Tibial artery (tissue), 4 donors: ENCODE measurements around the gene KCNN1.

Experiments used
- DNase-seq, 2 donors: peaks; one replicate each; pipeline ENCODE4 v3.0.0-alpha.2; 2019
- H3K27ac ChIP-seq, 2 donors: fragments of 200-600 bp; sonication (generic) in 1 of 2; 1 replicate in 1 of 2; 2 replicates in 1 of 2; pipeline ENCODE4 v1.5.1; 2018 to 2019; ENCODE audit warnings: mild to moderate bottlenecking in 1 of 2
- H3K27me3 ChIP-seq, 2 donors: fragments of 200-600 bp; sonication (generic) in 1 of 2; one replicate each; pipeline versions ENCODE4 v1.5.1 to v1.6.0; 2016 to 2019
- H3K36me3 ChIP-seq, 3 donors: fragments of 200-600 bp; sonication (generic) in 2 of 3; one replicate each; pipeline ENCODE4 v1.5.1; 2016 to 2019; ENCODE audit warnings: mild to moderate bottlenecking in 2 of 3
- H3K4me1 ChIP-seq, 4 donors: fragments of 200-600 bp; sonication (generic) in 2 of 4; 1 replicate in 3 of 4; 2 replicates in 1 of 4; pipeline ENCODE4 v1.5.1; 2016 to 2019
- H3K4me3 ChIP-seq, 2 donors: fragments of 200-600 bp; sonication (generic) in 1 of 2; 1 replicate in 1 of 2; 2 replicates in 1 of 2; pipeline ENCODE4 v1.5.1; 2018 to 2019; ENCODE audit warnings: mild to moderate bottlenecking in 2 of 2
- H3K9me3 ChIP-seq, 3 donors: fragments of 200-600 bp; sonication (generic) in 1 of 3; one replicate each; pipeline ENCODE4 v1.5.1; 2016 to 2019
- intact Hi-C: fragments of 100-400 bp; cut with DNase I; formaldehyde crosslinking; loops from one replicate; pipeline ENCODE4 v1.15.0; 2023; ENCODE audit warnings: low total_unique reads
- TF ChIP-seq, protein P1 (sequence below), 2 experiments: fragments of 200-600 bp in 1 of 2; fragments of 450-650 bp in 1 of 2; IDR thresholded peaks; one replicate each; pipeline ENCODE4 v1.5.1; 2017 to 2019; ENCODE audit warnings: antibody characterized with exemption in 2 of 2, mild to moderate bottlenecking in 1 of 2, moderate library complexity in 1 of 2

Gene KCNN1

DNA sequence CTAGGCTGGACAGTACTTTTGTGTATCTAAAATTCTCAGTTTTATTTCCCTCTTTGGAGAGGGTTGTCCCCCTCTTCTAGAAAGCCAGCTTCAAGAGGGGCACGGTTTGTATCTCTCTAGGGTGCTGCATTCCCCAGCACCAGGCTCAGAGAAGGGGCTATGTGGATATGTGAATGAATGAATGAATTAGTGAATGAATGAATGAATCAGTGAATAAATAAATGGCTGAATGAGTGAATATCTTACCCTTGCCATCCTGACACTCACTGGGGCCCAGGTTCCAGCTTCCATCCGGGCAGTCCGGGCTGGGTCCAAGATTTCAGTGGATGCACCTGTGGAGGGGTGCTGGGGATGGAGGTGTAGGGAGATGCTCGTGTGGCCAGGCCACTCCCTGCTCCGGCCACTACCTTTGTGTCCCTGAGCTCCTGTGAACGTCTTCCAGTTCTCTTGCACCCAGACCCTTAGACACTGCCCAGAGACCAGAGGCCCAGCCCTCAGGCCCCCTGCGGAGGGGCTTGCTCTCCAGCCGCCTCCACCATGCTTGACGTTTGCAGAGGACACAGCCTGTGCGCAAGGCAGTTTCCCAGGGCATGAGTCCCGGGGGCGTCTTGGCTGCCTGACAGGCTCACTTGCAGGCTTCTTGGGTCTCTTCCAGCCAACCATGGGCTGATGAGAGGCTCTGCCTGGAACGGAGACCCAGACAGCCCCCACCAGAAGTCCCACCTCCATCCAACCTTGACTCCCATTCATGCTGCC lies 2.8 kb upstream of the KCNN1 start:
- H3K27me3 ChIP-seq = peaks cover 0 to 67% of the 10 kb centered on the region in 2 donors
- TF ChIP-seq, protein P1, sequence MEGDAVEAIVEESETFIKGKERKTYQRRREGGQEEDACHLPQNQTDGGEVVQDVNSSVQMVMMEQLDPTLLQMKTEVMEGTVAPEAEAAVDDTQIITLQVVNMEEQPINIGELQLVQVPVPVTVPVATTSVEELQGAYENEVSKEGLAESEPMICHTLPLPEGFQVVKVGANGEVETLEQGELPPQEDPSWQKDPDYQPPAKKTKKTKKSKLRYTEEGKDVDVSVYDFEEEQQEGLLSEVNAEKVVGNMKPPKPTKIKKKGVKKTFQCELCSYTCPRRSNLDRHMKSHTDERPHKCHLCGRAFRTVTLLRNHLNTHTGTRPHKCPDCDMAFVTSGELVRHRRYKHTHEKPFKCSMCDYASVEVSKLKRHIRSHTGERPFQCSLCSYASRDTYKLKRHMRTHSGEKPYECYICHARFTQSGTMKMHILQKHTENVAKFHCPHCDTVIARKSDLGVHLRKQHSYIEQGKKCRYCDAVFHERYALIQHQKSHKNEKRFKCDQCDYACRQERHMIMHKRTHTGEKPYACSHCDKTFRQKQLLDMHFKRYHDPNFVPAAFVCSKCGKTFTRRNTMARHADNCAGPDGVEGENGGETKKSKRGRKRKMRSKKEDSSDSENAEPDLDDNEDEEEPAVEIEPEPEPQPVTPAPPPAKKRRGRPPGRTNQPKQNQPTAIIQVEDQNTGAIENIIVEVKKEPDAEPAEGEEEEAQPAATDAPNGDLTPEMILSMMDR (IDR thresholded peaks at IDR 0.05) = no peak
- no peaks in the 10 kb centered on the region for H3K36me3 ChIP-seq
- no peaks in the 10 kb centered on the region for H3K9me3 ChIP-seq
- no peak for DNase-seq
- H3K4me3 ChIP-seq = no peak overlapping the region
- peaks cover 0 to 12% (median 0%) of the 10 kb centered on the region in 4 donors for H3K4me1 ChIP-seq
- H3K27ac ChIP-seq = no peak overlapping the region
- intact Hi-C loops = no loop called here

DNA sequence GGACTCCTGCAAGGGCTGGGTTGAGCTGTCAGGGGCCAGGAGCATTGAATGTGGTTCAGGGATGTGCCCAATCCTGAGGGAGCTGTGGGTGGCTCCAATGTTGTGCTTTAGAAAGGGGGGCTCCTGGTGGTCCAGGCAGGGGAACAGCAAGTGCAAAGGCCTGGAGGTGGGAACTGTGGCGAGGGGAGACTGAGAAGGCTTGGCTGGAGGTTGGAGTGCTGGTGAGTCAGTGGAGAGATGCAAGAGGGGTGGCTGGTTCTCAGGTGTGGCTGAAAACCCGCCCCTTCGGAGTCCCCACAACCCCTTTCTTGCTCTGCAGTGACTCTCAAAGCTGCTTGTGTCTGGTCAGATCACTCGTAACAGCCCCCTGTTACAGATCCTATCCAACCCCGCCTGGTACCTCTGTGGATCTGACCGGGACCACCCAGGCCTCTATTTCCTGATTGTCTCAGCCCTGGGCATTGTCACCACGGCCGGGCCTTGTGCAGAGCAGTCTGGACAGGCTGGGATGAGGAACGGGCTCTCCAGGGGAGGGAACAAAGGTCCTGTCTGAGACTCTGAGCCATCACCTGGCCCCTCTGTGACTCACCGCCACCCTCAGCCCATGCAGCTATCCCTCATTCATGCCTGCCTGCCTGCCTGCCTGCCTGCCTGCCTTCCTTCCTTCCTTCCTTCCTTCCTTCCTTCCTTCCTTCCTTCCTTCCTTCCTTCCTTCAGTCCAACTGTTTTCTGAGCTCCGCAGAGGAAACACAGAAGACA lies 1.4 kb upstream of the KCNN1 start:
- DNase-seq = no peak
- Histone ChIP-seq H3K36me3 (no peaks in the 10 kb centered on the region), H3K4me1 (peaks cover 0 to 12% (median 0%) of the 10 kb centered on the region in 4 donors), H3K4me3 (no peak overlapping the region), H3K27ac (no peak overlapping the region), H3K27me3 (peaks cover 0 to 72% of the 10 kb centered on the region in 2 donors), H3K9me3 (no peaks in the 10 kb centered on the region)
- TF ChIP-seq, protein P1 (IDR thresholded peaks at IDR 0.05) = no peak
- intact Hi-C loops = no loop called here

DNA sequence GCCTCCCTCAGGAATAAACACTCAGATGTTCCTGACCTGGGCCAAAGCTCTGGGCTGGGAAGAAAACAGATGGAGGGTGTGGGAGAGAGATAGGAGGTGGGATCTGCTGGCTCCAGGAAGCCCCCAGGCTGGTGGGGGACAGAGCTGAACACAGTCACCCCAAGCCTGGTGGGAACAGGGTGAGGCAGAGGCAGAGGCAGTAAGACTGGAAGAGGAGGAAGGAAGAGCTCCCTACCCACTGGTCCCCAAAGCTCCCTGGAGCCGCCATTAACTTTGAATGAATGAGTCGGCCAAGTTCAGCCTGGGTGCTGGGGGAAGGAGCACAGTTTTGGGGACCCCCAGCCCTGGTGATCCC lies 801 bp upstream of the KCNN1 start:
- H3K27me3 ChIP-seq = peaks cover 0 to 73% of the 10 kb centered on the region in 2 donors
- intact Hi-C loops = no loop called here
- TF ChIP-seq, protein P1 (IDR thresholded peaks at IDR 0.05) = no peak

DNA sequence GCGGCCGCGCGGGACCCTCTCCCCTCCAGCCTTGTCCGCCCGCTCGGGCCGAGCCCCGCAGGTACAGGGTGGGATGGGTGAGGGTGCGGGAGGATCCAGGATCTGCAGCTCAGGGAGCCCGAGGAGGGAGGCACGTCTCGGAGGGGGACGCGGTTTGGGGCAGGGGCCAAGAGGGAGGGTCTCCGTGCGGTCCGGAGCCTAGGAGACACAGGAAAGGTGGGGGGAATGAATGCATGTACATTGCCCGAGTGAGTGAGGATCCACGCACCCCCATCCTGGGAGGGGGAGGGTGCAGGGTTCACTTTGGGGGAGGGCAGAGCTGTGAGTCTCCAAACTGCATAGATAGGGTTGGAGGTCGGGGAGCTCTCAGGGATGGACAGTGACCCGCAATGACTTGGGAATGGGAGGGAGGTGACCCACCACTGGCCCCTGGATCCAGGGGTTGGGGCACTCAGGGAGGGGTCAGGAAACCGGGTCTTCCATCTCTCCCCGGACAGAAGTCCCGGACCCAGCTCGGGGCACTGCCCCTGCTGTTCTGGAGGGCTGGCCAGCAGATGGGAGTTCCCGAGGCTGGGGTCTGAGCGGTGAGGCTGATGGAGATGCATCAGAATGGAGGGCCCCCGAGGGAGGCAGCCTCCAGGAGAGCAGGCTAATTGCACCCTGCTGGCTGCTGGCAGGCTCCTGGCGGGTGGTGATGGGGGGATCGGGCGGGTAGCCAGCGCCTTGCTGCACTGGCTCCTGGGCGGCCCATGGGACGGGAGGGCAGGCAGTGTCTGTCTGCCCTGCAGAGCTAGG lies 547 bp downstream of the KCNN1 start:
- intact Hi-C loops = no loop called here
- H3K27ac ChIP-seq = no peak overlapping the region
- H3K27me3 ChIP-seq = peaks cover 0 to 70% of the 10 kb centered on the region in 2 donors
- no peaks in the 10 kb centered on the region for H3K36me3 ChIP-seq
- no peak overlapping the region for H3K4me3 ChIP-seq
- TF ChIP-seq, protein P1 (IDR thresholded peaks at IDR 0.05) = no peak
- H3K9me3 ChIP-seq = no peaks in the 10 kb centered on the region
- DNase-seq = no peak
- H3K4me1 ChIP-seq = peaks cover 0 to 12% (median 0%) of the 10 kb centered on the region in 4 donors

More for the DNA sequence above, 801 bp upstream of the KCNN1 start:
- H3K4me1 ChIP-seq = peaks cover 0 to 12% (median 0%) of the 10 kb centered on the region in 4 donors
- H3K4me3 ChIP-seq = no peak overlapping the region
- H3K27ac ChIP-seq = no peak overlapping the region
- no peaks in the 10 kb centered on the region for H3K36me3 ChIP-seq
- H3K9me3 ChIP-seq = no peaks in the 10 kb centered on the region
- no peak for DNase-seq

DNA sequence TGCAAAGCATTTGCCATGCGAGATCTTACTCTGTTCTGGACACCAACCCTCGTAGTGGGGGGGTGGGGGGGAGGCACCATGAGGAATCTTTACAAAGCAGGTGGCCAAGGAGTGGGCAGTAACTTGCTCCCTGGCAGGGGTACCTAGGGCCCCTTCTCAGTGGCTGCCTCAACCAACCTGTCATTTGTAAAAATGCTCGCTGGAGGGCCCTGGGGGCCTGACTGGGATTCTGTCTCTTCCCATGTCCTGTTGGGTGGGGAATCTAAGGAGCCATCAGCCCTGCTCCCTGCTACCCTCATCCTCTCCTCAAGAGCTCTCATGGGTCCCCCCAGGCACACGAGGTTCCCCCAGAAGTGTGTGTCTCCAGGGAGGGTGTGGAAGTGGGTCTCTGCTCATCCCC lies 1.5 kb downstream of the KCNN1 start:
- TF ChIP-seq, protein P1 (IDR thresholded peaks at IDR 0.05) = no peak
- no peaks in the 10 kb centered on the region for H3K36me3 ChIP-seq
- H3K4me3 ChIP-seq = no peak overlapping the region
- H3K27me3 ChIP-seq = peaks cover 0 to 76% of the 10 kb centered on the region in 2 donors
- no peaks in the 10 kb centered on the region for H3K9me3 ChIP-seq
- intact Hi-C loops = no loop called here
- DNase-seq = no peak
- peaks cover 0 to 12% (median 0%) of the 10 kb centered on the region in 4 donors for H3K4me1 ChIP-seq
- no peak overlapping the region for H3K27ac ChIP-seq
